HG03575 (cell line): ENCODE data around the gene TTLL9.

ENCODE experiments used
- ATAC-seq: cut with Tn5 transposase; IDR thresholded peaks from one replicate; pipeline ENCODE4 v1.9.1; 2021; ENCODE audit not compliant: unreplicated experiment, insufficient number of reproducible peaks, low FRiP score; ENCODE audit errors: extremely low read depth

Gene TTLL9

GRCh38 chr20:31989030-31989645 is 118.7 kb downstream of the TTLL9 start:
- ATAC-seq, result no peak

GRCh38 chr20:31990641-31991338 is 120.4 kb downstream of the TTLL9 start:
- no peak for ATAC-seq

- ATAC-seq, result no peak
Measured at GRCh38 chr20:31991339-31991705, 120.9 kb downstream of the TTLL9 start.

DNA sequence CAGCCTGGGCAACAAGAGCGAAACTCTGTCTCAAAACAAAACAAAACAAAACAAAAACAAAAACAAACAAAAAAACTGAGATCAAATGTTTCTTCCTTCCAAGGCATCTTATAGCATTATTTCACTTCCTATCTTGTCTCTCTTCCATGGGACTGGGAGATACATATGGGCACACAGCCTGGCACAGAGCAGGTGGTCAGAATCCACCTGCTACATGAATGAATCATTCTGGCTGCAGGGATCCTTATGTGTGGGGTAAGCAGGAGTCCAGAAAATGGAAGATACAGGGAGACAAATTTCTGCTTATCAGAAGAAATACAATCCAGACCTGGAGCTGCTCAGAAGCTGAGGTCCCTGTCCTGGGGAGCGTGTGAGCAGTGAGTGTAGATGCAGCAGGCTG is 121.7 kb downstream of the TTLL9 start:
- no peak for ATAC-seq
